GM12892 (cell line): ENCODE results near the gene OR3A3. TPM values are rescaled to one million over a fixed set of nuclear protein-coding genes. Genes with fewer than 3 reads are reported as not detected.
"Not testable (repeated sequence)": the region's sequence is repeated elsewhere in the genome, so short reads cannot be mapped to it uniquely, and the experiment has no call there.

Source experiments
- DNase-seq: peaks from one replicate; pipeline ENCODE4 v3.0.0; 2011; ENCODE audit not compliant: insufficient read length
- FAIRE-seq: peaks from 2 replicates; lab custom pipeline; 2011; peaks lifted over from hg19 to GRCh38; lab: Jason Lieb, UNC
- POLR2A ChIP-seq: IDR thresholded peaks from 2 replicates; pipeline ENCODE4 v1.6.1; 2011; ENCODE audit warnings: low read depth, low read length, control low read depth
- POLR2AphosphoS5 ChIP-seq: IDR thresholded peaks from 2 replicates; pipeline ENCODE4 v1.6.1; 2011; ENCODE audit warnings: low read depth, low read length, control low read depth
- TAF1 ChIP-seq: IDR thresholded peaks from 2 replicates; pipeline ENCODE4 v1.6.1; 2011; ENCODE audit warnings: low read depth, mild to moderate bottlenecking, control low read depth, low read length, borderline replicate concordance
- polyA plus RNA-seq: library from polyadenylated mRNA; unstranded; fragments of >200 nt; gene quantifications from one replicate; pipeline ENCODE4 v1.2.1, GENCODE V29; 2012; ENCODE audit warnings: missing spikeins, inconsistent platforms; ENCODE audit not compliant: missing spikeins

Gene OR3A3
- not detected for polyA plus RNA-seq

GRCh38 chr17:3411070-3411469 lies at the start of gene OR3A3:
Gene OR3A3, plus strand, starts transcription at chr17:3411370.
- TF ChIP-seq POLR2AphosphoS5 (no peak), POLR2A (no peak), TAF1 (no peak)
- FAIRE-seq (no peak), DNase-seq (no peak)

- FAIRE-seq, DNase-seq: not testable (repeated sequence)
Observed at GRCh38 chr17:3371167-3371566, 40.0 kb upstream of the OR3A3 start.

- TF ChIP-seq POLR2A: no peak
- TF ChIP-seq POLR2AphosphoS5: no peak
- no peak for TF ChIP-seq TAF1
- FAIRE-seq: no peak
- DNase-seq: no peak
Observed at GRCh38 chr17:3378321-3378720, 32.8 kb upstream of the OR3A3 start.

GRCh38 chr17:3381957-3382356 lies 29.2 kb upstream of the OR3A3 start:
- DNase-seq (no peak), FAIRE-seq (no peak)
- TF ChIP-seq POLR2A (no peak), POLR2AphosphoS5 (no peak), TAF1 (no peak)

GRCh38 chr17:3385869-3386816 lies 25.0 kb upstream of the OR3A3 start, which contains the start of gene OR3A2:
Gene OR3A2, minus strand, starts transcription at chr17:3386308.
- FAIRE-seq (no peak), DNase-seq (no peak)
- no peak for TF ChIP-seq POLR2A
- TF ChIP-seq TAF1: no peak
- no peak for TF ChIP-seq POLR2AphosphoS5

GRCh38 chr17:3389791-3390190 lies 21.4 kb upstream of the OR3A3 start:
- DNase-seq: no peak
- no peak for TF ChIP-seq TAF1
- TF ChIP-seq POLR2AphosphoS5: no peak
- no peak for TF ChIP-seq POLR2A
- no peak for FAIRE-seq

GRCh38 chr17:3397801-3398200 lies 13.4 kb upstream of the OR3A3 start:
- not testable (repeated sequence) for DNase-seq
- peak; percentile 79 for FAIRE-seq

GRCh38 chr17:3398310-3398709 lies 12.9 kb upstream of the OR3A3 start, which contains the start of gene OR1E1:
Gene OR1E1, minus strand, starts transcription at chr17:3398410. Its CDS starts 0 bp downstream, at chr17:3398410.
- DNase-seq: no peak
- FAIRE-seq: no peak
- TF ChIP-seq TAF1 (no peak), POLR2A (no peak), POLR2AphosphoS5 (no peak)

- FAIRE-seq (no peak), DNase-seq (no peak)
- TF ChIP-seq POLR2A: no peak
Observed at GRCh38 chr17:3400055-3400454, 11.1 kb upstream of the OR3A3 start.

GRCh38 chr17:3401786-3402185 lies 9.4 kb upstream of the OR3A3 start:
- TF ChIP-seq POLR2A (no peak), POLR2AphosphoS5 (no peak)
- FAIRE-seq (no peak), DNase-seq (no peak)

- FAIRE-seq: not testable (repeated sequence)
Observed at GRCh38 chr17:3403856-3404255, 7.3 kb upstream of the OR3A3 start.

GRCh38 chr17:3412216-3412615 lies 1.0 kb downstream of the OR3A3 start:
- peak; percentile 54 for FAIRE-seq
- not testable (repeated sequence) for DNase-seq

More at GRCh38 chr17:3403856-3404255, 7.3 kb upstream of the OR3A3 start:
- DNase-seq: not testable (repeated sequence)

GRCh38 chr17:3415610-3416009 lies 4.4 kb downstream of the OR3A3 start:
- TF ChIP-seq TAF1 (no peak), POLR2AphosphoS5 (no peak), POLR2A (no peak)
- DNase-seq (no peak), FAIRE-seq (no peak)
